Ishikawa (cell line): ENCODE measurements around the gene GABRA4.

Experiments used
- CEBPB ChIP-seq: IDR thresholded peaks from 2 replicates; pipeline ENCODE4 v1.6.1; 2012
- CREB1 ChIP-seq: IDR thresholded peaks from 2 replicates; pipeline ENCODE4 v1.6.1; 2012; ENCODE audit warnings: low read depth
- EGR1 ChIP-seq: IDR thresholded peaks from 2 replicates; pipeline ENCODE4 v1.6.1; 2012
- EP300 ChIP-seq: IDR thresholded peaks from 2 replicates; pipeline ENCODE4 v1.6.1; 2012; ENCODE audit warnings: borderline replicate concordance
- FOXM1 ChIP-seq: IDR thresholded peaks from 2 replicates; pipeline ENCODE4 v1.6.1; 2012; ENCODE audit warnings: low read depth, borderline replicate concordance
- MAX ChIP-seq: IDR thresholded peaks from 2 replicates; pipeline ENCODE4 v1.6.1; 2012
- NFIC ChIP-seq: IDR thresholded peaks from 2 replicates; pipeline ENCODE4 v1.6.1; 2012
- RAD21 ChIP-seq: IDR thresholded peaks from 2 replicates; pipeline ENCODE4 v1.6.1; 2012; ENCODE audit warnings: low read depth
- REST ChIP-seq: IDR thresholded peaks from 2 replicates; pipeline ENCODE4 v1.6.1; 2012; ENCODE audit warnings: low read depth, mild to moderate bottlenecking
- TAF1 ChIP-seq: IDR thresholded peaks from 2 replicates; pipeline ENCODE4 v1.6.1; 2012; ENCODE audit warnings: low read depth, mild to moderate bottlenecking
- TCF12 ChIP-seq: IDR thresholded peaks from 2 replicates; pipeline ENCODE4 v1.6.1; 2012; ENCODE audit warnings: low read depth
- TEAD4 ChIP-seq: IDR thresholded peaks from 2 replicates; pipeline ENCODE4 v1.6.1; 2012
- USF1 ChIP-seq: IDR thresholded peaks from 2 replicates; pipeline ENCODE4 v1.6.1; 2012
- YY1 ChIP-seq: IDR thresholded peaks from 2 replicates; pipeline ENCODE4 v1.6.1; 2012; ENCODE audit warnings: low read depth
- ZBTB7A ChIP-seq: IDR thresholded peaks from 2 replicates; pipeline ENCODE4 v1.6.1; 2012; ENCODE audit warnings: low read depth

Gene GABRA4

GRCh38 chr4:46984781-46985180 is 8.6 kb downstream of the GABRA4 start:
- TF ChIP-seq USF1 (no peak), CEBPB (no peak), YY1 (no peak), TCF12 (no peak), TAF1 (no peak), CREB1 (no peak), RAD21 (no peak), NFIC (no peak), EGR1 (no peak), TEAD4 (no peak)

- no peak for TF ChIP-seq REST
- no peak for TF ChIP-seq EP300
- no peak for TF ChIP-seq TCF12
- TF ChIP-seq TAF1: no peak
- no peak for TF ChIP-seq CEBPB
- no peak for TF ChIP-seq CREB1
- no peak for TF ChIP-seq USF1
- TF ChIP-seq TEAD4: no peak
- no peak for TF ChIP-seq NFIC
- no peak for TF ChIP-seq EGR1
- TF ChIP-seq FOXM1: no peak
These were observed 12.5 kb downstream of the GABRA4 start for GRCh38 chr4:46980851-46981250.

- TF ChIP-seq FOXM1 (no peak), EP300 (no peak), RAD21 (no peak), YY1 (no peak), USF1 (no peak), CEBPB (no peak), ZBTB7A (no peak), REST (no peak), TAF1 (no peak), NFIC (no peak)
These were observed 13.7 kb downstream of the GABRA4 start for GRCh38 chr4:46979726-46980125.

- no peak for TF ChIP-seq REST
- TF ChIP-seq FOXM1: no peak
- TF ChIP-seq USF1: no peak
- TF ChIP-seq EP300: no peak
- TF ChIP-seq CREB1: no peak
- TF ChIP-seq CEBPB: no peak
- no peak for TF ChIP-seq TAF1
- TF ChIP-seq MAX: no peak
- TF ChIP-seq YY1: no peak
- no peak for TF ChIP-seq EGR1
- TF ChIP-seq RAD21: no peak
- TF ChIP-seq TEAD4: no peak
- no peak for TF ChIP-seq NFIC
- no peak for TF ChIP-seq ZBTB7A
- TF ChIP-seq TCF12: no peak
These were observed 14.1 kb downstream of the GABRA4 start for GRCh38 chr4:46979283-46979682.

- TF ChIP-seq MAX (no peak), ZBTB7A (no peak), RAD21 (no peak), TEAD4 (no peak), FOXM1 (no peak), EGR1 (no peak), USF1 (no peak), TAF1 (no peak), CEBPB (no peak), YY1 (no peak), REST (no peak), NFIC (no peak), TCF12 (no peak), CREB1 (no peak), EP300 (no peak)
These were observed 16.1 kb downstream of the GABRA4 start for GRCh38 chr4:46977245-46977644.
